CD14-positive monocyte (primary cell): ENCODE data around the gene PDIA5. TPM values are rescaled to one million over a fixed set of nuclear protein-coding genes. Genes with fewer than 3 reads are reported as not detected.

Experiments
- DNase-seq, 3 donors: peaks; one replicate each; pipeline ENCODE4 v3.0.0-alpha.2; 2011 to 2022
- H2AFZ ChIP-seq: 2 replicates; pipeline ENCODE4 v1.6.0; 2012; ENCODE audit warnings: mild to moderate bottlenecking, low read depth, low read length, inconsistent platforms; ENCODE audit not compliant: insufficient read depth, poor library complexity, severe bottlenecking
- H3K27ac ChIP-seq, 2 donors: 1 replicate in 1 of 2; 2 replicates in 1 of 2; pipeline ENCODE4 v1.5.1; 2012 to 2013; ENCODE audit warnings: low read length in 2 of 2, control low read depth in 1 of 2, inconsistent platforms in 1 of 2, low read depth in 1 of 2, mild to moderate bottlenecking in 1 of 2
- H3K27me3 ChIP-seq, 2 donors: one replicate each; pipeline versions ENCODE4 v1.6.0 to v1.6.1; 2011 to 2013; ENCODE audit warnings: low read length in 2 of 2; ENCODE audit not compliant: control insufficient read depth in 2 of 2, insufficient read depth in 2 of 2
- H3K36me3 ChIP-seq, 2 donors: replicated peaks in 1 of 2; 1 replicate in 1 of 2; 2 replicates in 1 of 2; pipeline versions ENCODE4 v1.5.1 to v1.6.1; 2012 to 2013; ENCODE audit warnings: low read length in 2 of 2, control low read depth in 1 of 2, inconsistent platforms in 1 of 2, mild to moderate bottlenecking in 1 of 2; ENCODE audit not compliant: insufficient read depth in 2 of 2, control insufficient read depth in 1 of 2
- H3K4me1 ChIP-seq, 2 donors: 1 replicate in 1 of 2; 2 replicates in 1 of 2; pipeline versions ENCODE4 v1.5.1 to v1.6.1; 2012 to 2013; ENCODE audit warnings: low read length in 2 of 2, control low read depth in 1 of 2, inconsistent platforms in 1 of 2, mild to moderate bottlenecking in 1 of 2, moderate library complexity in 1 of 2; ENCODE audit not compliant: insufficient read depth in 2 of 2, control insufficient read depth in 1 of 2
- H3K4me2 ChIP-seq: replicated peaks from 2 replicates; pipeline ENCODE3; 2012; ENCODE audit warnings: low read length, moderate library complexity, mild to moderate bottlenecking; ENCODE audit not compliant: poor library complexity, severe bottlenecking; ENCODE audit errors: extremely low read depth
- H3K4me3 ChIP-seq, 3 experiments: fragments of 200-600 bp in 1 of 3; sonication (generic) in 1 of 3; replicated peaks in 1 of 3; 1 replicate in 2 of 3; 2 replicates in 1 of 3; pipeline ENCODE4 v1.5.1; 2011 to 2013; ENCODE audit warnings: low read length in 3 of 3, mild to moderate bottlenecking in 3 of 3, control low read depth in 2 of 3, low read depth in 2 of 3, inconsistent platforms in 1 of 3, moderate library complexity in 1 of 3
- H3K79me2 ChIP-seq: 2 replicates; pipeline ENCODE4 v1.6.0; 2012; ENCODE audit warnings: mild to moderate bottlenecking, control low read depth, inconsistent platforms, low read length, moderate library complexity; ENCODE audit not compliant: insufficient read depth
- H3K9ac ChIP-seq: 2 replicates; pipeline ENCODE4 v1.6.0; 2017; ENCODE audit warnings: low read length, mild to moderate bottlenecking; ENCODE audit not compliant: insufficient read depth, poor library complexity, severe bottlenecking
- H3K9me3 ChIP-seq, 2 donors: replicated peaks in 1 of 2; 1 replicate in 1 of 2; 2 replicates in 1 of 2; pipeline versions ENCODE4 v1.5.1 to v1.6.1; 2012 to 2013; ENCODE audit warnings: low read length in 2 of 2, control low read depth in 1 of 2; ENCODE audit not compliant: control insufficient read depth in 1 of 2, insufficient read depth in 1 of 2
- H4K20me1 ChIP-seq: 2 replicates; pipeline ENCODE4 v1.6.0; 2012; ENCODE audit warnings: mild to moderate bottlenecking, low read length, control low read depth, moderate library complexity; ENCODE audit not compliant: insufficient read depth
- H3K27ac Mint-ChIP-seq, 7 donors: one replicate each; pipeline ENCODE4 v1.8.0; 2020; ENCODE audit warnings: mild to moderate bottlenecking in 7 of 7, mixed read lengths in 7 of 7, moderate library complexity in 6 of 7, inconsistent platforms in 2 of 7
- H3K27me3 Mint-ChIP-seq, 3 donors: one replicate each; pipeline ENCODE4 v1.8.0; 2021 to 2022; ENCODE audit warnings: low read depth in 3 of 3, mild to moderate bottlenecking in 3 of 3, mixed read lengths in 3 of 3, moderate library complexity in 3 of 3, inconsistent platforms in 1 of 3
- H3K36me3 Mint-ChIP-seq, 2 donors: one replicate each; pipeline ENCODE4 v1.8.0; 2020; ENCODE audit warnings: mixed read lengths in 2 of 2, inconsistent platforms in 1 of 2, mild to moderate bottlenecking in 1 of 2
- H3K4me1 Mint-ChIP-seq: one replicate; pipeline ENCODE4 v1.8.0; 2020; ENCODE audit warnings: mild to moderate bottlenecking, mixed read lengths
- H3K4me3 Mint-ChIP-seq, 2 donors: one replicate each; pipeline ENCODE4 v1.8.0; 2020; ENCODE audit warnings: mild to moderate bottlenecking in 2 of 2, mixed read lengths in 2 of 2, moderate library complexity in 1 of 2
- H3K9me3 Mint-ChIP-seq, 7 donors: one replicate each; pipeline ENCODE4 v1.8.0; 2020 to 2022; ENCODE audit warnings: mixed read lengths in 7 of 7, mild to moderate bottlenecking in 6 of 7, moderate library complexity in 6 of 7, inconsistent platforms in 2 of 7
- CTCF ChIP-seq: fragments of 200-600 bp; IDR thresholded peaks from one replicate; pipeline ENCODE4 v1.8.0; 2022; ENCODE audit warnings: antibody characterized with exemption, mild to moderate bottlenecking
- WGBS: methylation state at CpG from one replicate; pipeline ENCODE4 v1.1.5; 2013; ENCODE audit warnings: missing lambda C conversion rate; ENCODE audit not compliant: insufficient coverage; 5-methylcytosine and 5-hydroxymethylcytosine counted together
- intact Hi-C, 2 donors: fragments of 100-400 bp; cut with micrococcal nuclease; formaldehyde crosslinking; loops; one replicate each; pipeline versions ENCODE4 v1.15.0 to v1.15.1; 2023
- polyA plus RNA-seq, 3 donors: library from polyadenylated mRNA; depleted of rRNA in 1 of 3; unstranded in 2 of 3; stranded (reverse) in 1 of 3; fragments of 300-500 nt in 2 of 3; fragments of >200 nt in 1 of 3; fragmentation: Illumina TruSeq in 2 of 3; gene quantifications; 1 replicate in 2 of 3; 2 replicates in 1 of 3; pipeline ENCODE4 v1.2.3, GENCODE V29; 2012 to 2021

PDIA5 gene
- polyA plus RNA-seq, 3 donors = 7.1 to 10.0 (median 9.2) TPM

- Histone ChIP-seq H3K4me1 (peaks cover 19 to 20% of the 10 kb centered on the region in 2 donors), H3K27me3 (no peaks in the 10 kb centered on the region), H2AFZ (no peak overlapping the region), H3K79me2 (no peaks in the 10 kb centered on the region), H3K27ac (no peak overlapping the region), H3K4me2 (no peak overlapping the region), H4K20me1 (no peaks in the 10 kb centered on the region), H3K9ac (no peak overlapping the region), H3K9me3 (no peaks in the 10 kb centered on the region), H3K36me3 (peaks cover 16 to 73% of the 10 kb centered on the region in 2 donors), H3K4me3 (no peak overlapping the region)
- Mint-ChIP-seq H3K4me1 (peaks cover 21% of the 10 kb centered on the region), H3K4me3 (no peak overlapping the region), H3K27ac (peak overlapping the region in 1 of 7 donors; percentile 26), H3K27me3 (peaks cover 0 to 2% (median 0%) of the 10 kb centered on the region in 3 donors), H3K9me3 (no peaks in the 10 kb centered on the region), H3K36me3 (peaks cover 49 to 78% of the 10 kb centered on the region in 2 donors)
- no peak for DNase-seq
- intact Hi-C loops = no loop called here
- 94% methylated on average over 5 of the region's 10 CpGs for WGBS
- no peak for TF ChIP-seq CTCF
Measured at GRCh38 chr3:123158899-123159390, 92.1 kb downstream of the PDIA5 start.

GRCh38 chr3:123159926-123160635, 93.3 kb downstream of the PDIA5 start:
- Histone ChIP-seq H3K9ac (no peak overlapping the region), H2AFZ (no peak overlapping the region), H3K4me3 (no peak overlapping the region), H3K4me1 (peaks cover 8 to 9% of the 10 kb centered on the region in 2 donors), H3K27me3 (no peaks in the 10 kb centered on the region), H3K27ac (no peak overlapping the region), H3K36me3 (peaks cover 24 to 85% of the 10 kb centered on the region in 2 donors), H3K79me2 (no peaks in the 10 kb centered on the region), H3K4me2 (no peak overlapping the region), H4K20me1 (no peaks in the 10 kb centered on the region), H3K9me3 (no peaks in the 10 kb centered on the region)
- Mint-ChIP-seq H3K9me3 (peaks cover 0 to 6% (median 0%) of the 10 kb centered on the region in 7 donors), H3K27me3 (peaks cover 0 to 2% (median 0%) of the 10 kb centered on the region in 3 donors), H3K36me3 (peaks cover 59 to 90% of the 10 kb centered on the region in 2 donors), H3K27ac (peak overlapping the region in 2 of 7 donors; percentile 21 to 72), H3K4me3 (no peak overlapping the region), H3K4me1 (peaks cover 10% of the 10 kb centered on the region)
- WGBS = 60% methylated on average over 1 of the region's 9 CpGs
- no peak for TF ChIP-seq CTCF
- intact Hi-C loops = no loop called here
- DNase-seq = no peak
